Measurements from ENCODE around the gene TMPRSS7. TPM values are rescaled to one million over a fixed set of nuclear protein-coding genes. Genes with fewer than 3 reads are reported as not detected.

TMPRSS7 gene
- total RNA-seq, 4 donors from 2014 or later = 0.23 to 0.34 (median 0.29) TPM; not detected in 1

- 29 to 33% methylated on average over 6 of the region's 6 CpGs for WGBS, 2 donors
- TF ChIP-seq POLR2A (IDR thresholded peaks at IDR 0.05) (no peak), CTCF (IDR thresholded peaks at IDR 0.05) (no peak)
- intact Hi-C loops (cut with DNase I; ENCODE audit: low total_unique reads) = no loop called here
- DNase-seq (ENCODE audit: low spot score in 2 of 2) = peak in 1 of 2 donors; percentile 51
- H3K4me3 ChIP-seq (ENCODE audit: low read depth, poor library complexity, severe bottlenecking) = no peak overlapping the region
Measured at GRCh38 chr3:112074616-112075497, 40.3 kb downstream of the TMPRSS7 start.

- H3K4me3 ChIP-seq (ENCODE audit: low read depth, poor library complexity, severe bottlenecking) = no peak overlapping the region
- TF ChIP-seq POLR2A (IDR thresholded peaks at IDR 0.05) = no peak
- TF ChIP-seq CTCF (IDR thresholded peaks at IDR 0.05) = no peak
- 71 to 86% methylated on average over 10 of the region's 10 CpGs for WGBS, 2 donors
- DNase-seq (ENCODE audit: low spot score in 2 of 2) = no peak
- intact Hi-C loops (cut with DNase I; ENCODE audit: low total_unique reads) = no loop called here
Measured at GRCh38 chr3:112078125-112079083, 43.9 kb downstream of the TMPRSS7 start.

GRCh38 chr3:112083239-112083638 lies 48.7 kb downstream of the TMPRSS7 start:
- H3K4me3 ChIP-seq (ENCODE audit: low read depth, poor library complexity, severe bottlenecking) = no peak overlapping the region
- no peak for DNase-seq (ENCODE audit: low spot score in 2 of 2)
- TF ChIP-seq CTCF (IDR thresholded peaks at IDR 0.05) = no peak
- TF ChIP-seq POLR2A (IDR thresholded peaks at IDR 0.05) = no peak
- WGBS, 2 donors = 76 to 80% methylated on average over 4 of the region's 4 CpGs
- intact Hi-C loops (cut with DNase I; ENCODE audit: low total_unique reads) = no loop called here

- WGBS, 2 donors = 82 to 85% methylated on average over 7 of the region's 7 CpGs
- no peak overlapping the region for H3K4me3 ChIP-seq (ENCODE audit: low read depth, poor library complexity, severe bottlenecking)
- intact Hi-C loops (cut with DNase I; ENCODE audit: low total_unique reads) = no loop called here
- no peak for DNase-seq (ENCODE audit: low spot score in 2 of 2)
- TF ChIP-seq CTCF (IDR thresholded peaks at IDR 0.05) (no peak), POLR2A (IDR thresholded peaks at IDR 0.05) (no peak)
Measured at GRCh38 chr3:112084980-112085705, 50.6 kb downstream of the TMPRSS7 start.

- intact Hi-C loops (cut with DNase I; ENCODE audit: low total_unique reads) = no loop called here
- WGBS, 2 donors = 32 to 35% methylated on average over 12 of the region's 12 CpGs
- no peak overlapping the region for H3K4me3 ChIP-seq (ENCODE audit: low read depth, poor library complexity, severe bottlenecking)
- no peak for TF ChIP-seq CTCF (IDR thresholded peaks at IDR 0.05)
- no peak for TF ChIP-seq POLR2A (IDR thresholded peaks at IDR 0.05)
- no peak for DNase-seq (ENCODE audit: low spot score in 2 of 2)
Measured at GRCh38 chr3:112085735-112086075, 51.2 kb downstream of the TMPRSS7 start.

Measured in lower leg skin (tissue), 4 donors.